DND-41 (cell line): ENCODE measurements around the gene KRT4.

Experiments
- ATAC-seq: fragments of 200-7000 bp; cut with Tn5 transposase; 3 replicates; pipeline ENCODE4 v1.9.1; 2021; ENCODE audit warnings: low read depth; ENCODE audit not compliant: insufficient read depth
- DNase-seq: peaks from one replicate; pipeline ENCODE4 v3.0.0-alpha.2; 2020
- H2AFZ ChIP-seq: 2 replicates; pipeline ENCODE4 v1.6.0; 2012; ENCODE audit warnings: low read depth, low read length
- H3K27ac ChIP-seq: 2 replicates; pipeline ENCODE4 v1.5.1; 2012; ENCODE audit warnings: low read length, inconsistent platforms
- H3K27me3 ChIP-seq: fragments of 200-600 bp; sonication (generic); 2 replicates; pipeline ENCODE4 v1.6.0; 2012; ENCODE audit warnings: low read length, mild to moderate bottlenecking, inconsistent platforms; ENCODE audit not compliant: insufficient read depth, poor library complexity
- H3K36me3 ChIP-seq: 2 replicates; pipeline ENCODE4 v1.5.1; 2012; ENCODE audit warnings: low read length, inconsistent platforms; ENCODE audit not compliant: insufficient read depth
- H3K4me1 ChIP-seq: 2 replicates; pipeline ENCODE4 v1.5.1; 2012; ENCODE audit warnings: mild to moderate bottlenecking, low read length; ENCODE audit not compliant: insufficient read depth
- H3K4me2 ChIP-seq: 2 replicates; pipeline ENCODE4 v1.6.0; 2012; ENCODE audit warnings: mild to moderate bottlenecking, moderate library complexity, low read length, inconsistent platforms; ENCODE audit not compliant: insufficient read depth
- H3K4me3 ChIP-seq, 2 experiments: fragments of 200-600 bp in 1 of 2; shearing (Covaris generic) in 1 of 2; 2 replicates each; pipeline ENCODE4 v1.5.1; 2012 to 2016; ENCODE audit warnings: inconsistent platforms in 2 of 2, low read length in 2 of 2, mild to moderate bottlenecking in 2 of 2, low read depth in 1 of 2, moderate library complexity in 1 of 2
- H3K79me2 ChIP-seq: 2 replicates; pipeline ENCODE4 v1.6.0; 2012; ENCODE audit warnings: low read length, inconsistent platforms; ENCODE audit not compliant: insufficient read depth
- H3K9ac ChIP-seq: 2 replicates; pipeline ENCODE4 v1.6.0; 2012; ENCODE audit warnings: low read depth, mild to moderate bottlenecking, inconsistent platforms, low read length, moderate library complexity
- H3K9me3 ChIP-seq: 2 replicates; pipeline ENCODE4 v1.5.1; 2012; ENCODE audit warnings: low read length, moderate library complexity, mild to moderate bottlenecking, inconsistent platforms; ENCODE audit not compliant: insufficient read depth, severe bottlenecking
- H4K20me1 ChIP-seq: 2 replicates; pipeline ENCODE4 v1.6.0; 2012; ENCODE audit warnings: low read length; ENCODE audit not compliant: insufficient read depth
- CTCF ChIP-seq: IDR thresholded peaks from 2 replicates; pipeline ENCODE4 v1.5.1; 2012; ENCODE audit warnings: borderline replicate concordance, low read length, moderate library complexity, mild to moderate bottlenecking; ENCODE audit not compliant: poor library complexity, severe bottlenecking; ENCODE audit errors: extremely low read depth
- EZH2 ChIP-seq: IDR thresholded peaks from 3 replicates; pipeline ENCODE4 v1.6.1; 2012; ENCODE audit warnings: borderline replicate concordance, low read depth, mild to moderate bottlenecking, moderate library complexity, low read length, inconsistent platforms; ENCODE audit not compliant: severe bottlenecking

KRT4 gene

GRCh38 chr12:52759695-52760094, 54.2 kb downstream of the KRT4 start:
- ATAC-seq (no peak), DNase-seq (no peak)
- no peak overlapping the region for H3K9ac ChIP-seq
- H3K79me2 ChIP-seq = no peaks in the 10 kb centered on the region
- H3K27me3 ChIP-seq = no peaks in the 10 kb centered on the region
- no peaks in the 10 kb centered on the region for H3K4me1 ChIP-seq
- no peaks in the 10 kb centered on the region for H3K36me3 ChIP-seq
- no peaks in the 10 kb centered on the region for H4K20me1 ChIP-seq
- no peak overlapping the region for H3K4me3 ChIP-seq
- no peak overlapping the region for H3K27ac ChIP-seq
- H3K4me2 ChIP-seq = no peak overlapping the region
- H3K9me3 ChIP-seq = peaks cover 14% of the 10 kb centered on the region
- TF ChIP-seq EZH2 (no peak), CTCF (peak; percentile 3)
- H2AFZ ChIP-seq = no peak overlapping the region

- H4K20me1 ChIP-seq = no peaks in the 10 kb centered on the region
- no peaks in the 10 kb centered on the region for H3K79me2 ChIP-seq
- H3K9me3 ChIP-seq = peaks cover 14% of the 10 kb centered on the region
- TF ChIP-seq EZH2 (no peak), CTCF (no peak)
- no peak overlapping the region for H3K4me2 ChIP-seq
- ATAC-seq (no peak), DNase-seq (no peak)
- no peaks in the 10 kb centered on the region for H3K36me3 ChIP-seq
- H3K27ac ChIP-seq = no peak overlapping the region
- no peak overlapping the region for H2AFZ ChIP-seq
- no peak overlapping the region for H3K4me3 ChIP-seq
- no peak overlapping the region for H3K9ac ChIP-seq
- no peaks in the 10 kb centered on the region for H3K4me1 ChIP-seq
- no peaks in the 10 kb centered on the region for H3K27me3 ChIP-seq
Measured at GRCh38 chr12:52759218-52759617, 54.7 kb downstream of the KRT4 start.

GRCh38 chr12:52757449-52758176, 56.3 kb downstream of the KRT4 start:
- DNase-seq (no peak), ATAC-seq (no peak)
- no peaks in the 10 kb centered on the region for H3K79me2 ChIP-seq
- TF ChIP-seq CTCF (no peak), EZH2 (no peak)
- no peaks in the 10 kb centered on the region for H4K20me1 ChIP-seq
- no peak overlapping the region for H3K27ac ChIP-seq
- H3K9me3 ChIP-seq = peaks cover 14% of the 10 kb centered on the region
- no peaks in the 10 kb centered on the region for H3K27me3 ChIP-seq
- no peaks in the 10 kb centered on the region for H3K4me1 ChIP-seq
- H3K9ac ChIP-seq = no peak overlapping the region
- H2AFZ ChIP-seq = no peak overlapping the region
- no peaks in the 10 kb centered on the region for H3K36me3 ChIP-seq
- H3K4me3 ChIP-seq = no peak overlapping the region
- no peak overlapping the region for H3K4me2 ChIP-seq
